SK-N-SH treated with all-trans-retinoic acid at 6 μM for 48 hours (cell line): ENCODE results near the gene LMO4.

ENCODE experiments used
- ATAC-seq: fragments of 200-7000 bp; cut with Tn5 transposase; 3 replicates; pipeline ENCODE4 v1.9.1; 2020; ENCODE audit warnings: mild to moderate bottlenecking, moderate library complexity
- ARNTL ChIP-seq: fragments of 450-650 bp; formaldehyde crosslinking; IDR thresholded peaks from 2 replicates; pipeline ENCODE4 v1.5.0; 2020; ENCODE audit warnings: low read depth, mild to moderate bottlenecking, moderate library complexity, borderline replicate concordance
- BACH2 ChIP-seq: fragments of 250-450 bp; sonication (Bioruptor Pico); IDR thresholded peaks from 2 replicates; pipeline ENCODE4 v1.9.0; 2021; ENCODE audit warnings: mild to moderate bottlenecking, borderline replicate concordance
- CSDC2 ChIP-seq: fragments of 250-450 bp; sonication (Bioruptor Pico); IDR thresholded peaks from 2 replicates; pipeline ENCODE4 v1.5.0; 2020; ENCODE audit warnings: mild to moderate bottlenecking, moderate library complexity
- GLIS3 ChIP-seq: fragments of 250-450 bp; sonication (Bioruptor Pico); IDR thresholded peaks from 2 replicates; pipeline ENCODE4 v1.5.0; 2020; ENCODE audit warnings: mild to moderate bottlenecking, moderate library complexity
- ISL1 ChIP-seq: fragments of 250-450 bp; sonication (Bioruptor Pico); IDR thresholded peaks from 2 replicates; pipeline ENCODE4 v2.1.2; 2022; ENCODE audit warnings: mild to moderate bottlenecking, moderate library complexity
- OSR1 ChIP-seq: fragments of 250-450 bp; sonication (Bioruptor Pico); IDR thresholded peaks from 2 replicates; pipeline ENCODE4 v1.8.0; 2022; ENCODE audit warnings: moderate library complexity, mild to moderate bottlenecking, inconsistent platforms
- PPARA ChIP-seq: fragments of 250-450 bp; sonication (Bioruptor Pico); IDR thresholded peaks from 2 replicates; pipeline ENCODE4 v1.5.0; 2020; ENCODE audit warnings: mild to moderate bottlenecking, borderline replicate concordance
- SNAI2 ChIP-seq: fragments of 250-450 bp; sonication (Bioruptor Pico); IDR thresholded peaks from 2 replicates; pipeline ENCODE4 v1.5.0; 2020; ENCODE audit warnings: mild to moderate bottlenecking, moderate library complexity
- TCF4 ChIP-seq: fragments of 250-450 bp; sonication (Bioruptor Pico); IDR thresholded peaks from 2 replicates; pipeline ENCODE4 v1.8.0; 2021; ENCODE audit warnings: mild to moderate bottlenecking, moderate library complexity, borderline replicate concordance
- TOX ChIP-seq: fragments of 250-450 bp; sonication (Bioruptor Pico); IDR thresholded peaks from 2 replicates; pipeline ENCODE4 v1.8.0; 2021; ENCODE audit warnings: mild to moderate bottlenecking, moderate library complexity, borderline replicate concordance
- ZFP30 ChIP-seq: fragments of 450-650 bp; formaldehyde crosslinking; IDR thresholded peaks from 2 replicates; pipeline ENCODE4 v1.5.0; 2022; ENCODE audit warnings: mild to moderate bottlenecking, moderate library complexity
- ZNF70 ChIP-seq: fragments of 450-650 bp; formaldehyde crosslinking; IDR thresholded peaks from 2 replicates; pipeline ENCODE4 v1.5.0; 2020; ENCODE audit warnings: mild to moderate bottlenecking, moderate library complexity
- ZNF8 ChIP-seq: fragments of 450-650 bp; formaldehyde crosslinking; IDR thresholded peaks from 2 replicates; pipeline ENCODE4 v1.5.0; 2020; ENCODE audit warnings: mild to moderate bottlenecking, moderate library complexity
- TF ChIP-seq, protein P1 (sequence below): fragments of 250-450 bp; sonication (Bioruptor Pico); IDR thresholded peaks from 2 replicates; pipeline ENCODE4 v1.5.1; 2021; ENCODE audit warnings: mild to moderate bottlenecking, moderate library complexity
- TF ChIP-seq, protein P2 (sequence below): fragments of 250-450 bp; sonication (Bioruptor Pico); IDR thresholded peaks from 2 replicates; pipeline ENCODE4 v1.8.0; 2021; ENCODE audit warnings: low read depth, mild to moderate bottlenecking, moderate library complexity, borderline replicate concordance

The LMO4 gene

DNA sequence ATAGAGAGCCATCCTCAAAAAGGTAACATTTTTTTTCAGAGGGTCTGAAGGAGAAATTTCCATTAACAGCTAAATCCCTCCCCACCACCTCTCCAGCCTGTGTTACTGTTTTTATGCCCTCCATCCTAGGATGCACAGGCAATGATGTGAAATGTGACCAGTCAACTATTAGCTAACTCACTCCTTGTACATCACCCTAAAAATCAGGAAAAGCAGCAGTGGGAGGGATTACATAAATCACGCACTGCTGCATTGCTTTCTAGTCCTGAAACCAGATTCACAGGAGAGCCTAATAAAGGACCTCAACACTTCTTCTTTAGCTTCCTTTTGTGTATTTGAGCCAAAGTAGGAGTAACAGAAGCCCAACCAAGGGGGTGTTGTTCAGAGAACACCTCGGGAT is 66.3 kb downstream of the LMO4 start:
- no peak for ATAC-seq
- TF ChIP-seq TCF4 (no peak), TOX (no peak), ZFP30 (CRISPR knock-in tag) (no peak), OSR1 (CRISPR knock-in tag) (no peak), GLIS3 (CRISPR knock-in tag) (no peak), ZNF8 (CRISPR knock-in tag) (no peak), PPARA (CRISPR knock-in tag) (no peak), SNAI2 (CRISPR knock-in tag) (no peak), ARNTL (CRISPR knock-in tag) (no peak), ZNF70 (no peak), ISL1 (no peak), CSDC2 (CRISPR knock-in tag) (no peak), BACH2 (CRISPR knock-in tag) (no peak)
- TF ChIP-seq, protein P1, sequence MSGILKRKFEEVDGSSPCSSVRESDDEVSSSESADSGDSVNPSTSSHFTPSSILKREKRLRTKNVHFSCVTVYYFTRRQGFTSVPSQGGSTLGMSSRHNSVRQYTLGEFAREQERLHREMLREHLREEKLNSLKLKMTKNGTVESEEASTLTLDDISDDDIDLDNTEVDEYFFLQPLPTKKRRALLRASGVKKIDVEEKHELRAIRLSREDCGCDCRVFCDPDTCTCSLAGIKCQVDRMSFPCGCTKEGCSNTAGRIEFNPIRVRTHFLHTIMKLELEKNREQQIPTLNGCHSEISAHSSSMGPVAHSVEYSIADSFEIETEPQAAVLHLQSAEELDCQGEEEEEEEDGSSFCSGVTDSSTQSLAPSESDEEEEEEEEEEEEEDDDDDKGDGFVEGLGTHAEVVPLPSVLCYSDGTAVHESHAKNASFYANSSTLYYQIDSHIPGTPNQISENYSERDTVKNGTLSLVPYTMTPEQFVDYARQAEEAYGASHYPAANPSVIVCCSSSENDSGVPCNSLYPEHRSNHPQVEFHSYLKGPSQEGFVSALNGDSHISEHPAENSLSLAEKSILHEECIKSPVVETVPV, result no peak
- TF ChIP-seq, protein P2, sequence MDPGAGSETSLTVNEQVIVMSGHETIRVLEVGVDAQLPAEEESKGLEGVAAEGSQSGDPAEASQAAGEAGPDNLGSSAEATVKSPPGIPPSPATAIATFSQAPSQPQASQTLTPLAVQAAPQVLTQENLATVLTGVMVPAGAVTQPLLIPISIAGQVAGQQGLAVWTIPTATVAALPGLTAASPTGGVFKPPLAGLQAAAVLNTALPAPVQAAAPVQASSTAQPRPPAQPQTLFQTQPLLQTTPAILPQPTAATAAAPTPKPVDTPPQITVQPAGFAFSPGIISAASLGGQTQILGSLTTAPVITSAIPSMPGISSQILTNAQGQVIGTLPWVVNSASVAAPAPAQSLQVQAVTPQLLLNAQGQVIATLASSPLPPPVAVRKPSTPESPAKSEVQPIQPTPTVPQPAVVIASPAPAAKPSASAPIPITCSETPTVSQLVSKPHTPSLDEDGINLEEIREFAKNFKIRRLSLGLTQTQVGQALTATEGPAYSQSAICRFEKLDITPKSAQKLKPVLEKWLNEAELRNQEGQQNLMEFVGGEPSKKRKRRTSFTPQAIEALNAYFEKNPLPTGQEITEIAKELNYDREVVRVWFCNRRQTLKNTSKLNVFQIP (CRISPR knock-in tag), result no peak
